Measurements from ENCODE around the gene MINDY2.
"Not testable (repeated sequence)": the region's sequence is repeated elsewhere in the genome, so short reads cannot be mapped to it uniquely, and the experiment has no call there.

MINDY2 gene

DNA sequence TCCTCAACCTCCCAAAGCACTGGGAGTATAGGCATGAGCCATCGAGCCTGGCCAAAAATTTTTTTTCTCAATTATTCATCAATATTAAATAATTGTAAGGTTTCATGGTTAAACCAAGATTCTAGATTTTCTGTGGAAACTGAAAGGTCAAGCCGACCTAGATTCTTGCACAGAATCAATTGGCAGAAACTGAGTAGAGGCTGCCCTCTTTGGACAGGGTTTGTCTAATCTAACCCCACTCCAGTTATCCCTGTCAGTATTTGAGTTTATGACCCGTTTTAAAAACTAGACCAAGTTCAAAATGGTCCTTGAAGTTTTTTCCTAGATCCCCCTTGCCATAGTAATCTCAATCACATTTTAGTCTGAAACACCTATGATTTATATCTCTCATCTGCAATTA lies 13.0 kb upstream of the MINDY2 start:
- Histone ChIP-seq H3K27ac (ENCODE audit: low read depth, low read length) (no peak overlapping the region), H3K27me3 (ENCODE audit: control insufficient read depth in 1 of 2, insufficient read depth in 2 of 2, low read length in 2 of 2) (no peaks in the 10 kb centered on the region), H3K4me1 (ENCODE audit: insufficient read depth, low read length) (no peaks in the 10 kb centered on the region), H3K9me3 (ENCODE audit: low read length) (no peaks in the 10 kb centered on the region), H3K4me3 (ENCODE audit: low read depth in 1 of 2, low read length in 2 of 2) (no peak overlapping the region), H3K36me3 (ENCODE audit: insufficient read depth, low read length) (no peaks in the 10 kb centered on the region), H3K9ac (ENCODE audit: low read length) (no peak overlapping the region)

DNA sequence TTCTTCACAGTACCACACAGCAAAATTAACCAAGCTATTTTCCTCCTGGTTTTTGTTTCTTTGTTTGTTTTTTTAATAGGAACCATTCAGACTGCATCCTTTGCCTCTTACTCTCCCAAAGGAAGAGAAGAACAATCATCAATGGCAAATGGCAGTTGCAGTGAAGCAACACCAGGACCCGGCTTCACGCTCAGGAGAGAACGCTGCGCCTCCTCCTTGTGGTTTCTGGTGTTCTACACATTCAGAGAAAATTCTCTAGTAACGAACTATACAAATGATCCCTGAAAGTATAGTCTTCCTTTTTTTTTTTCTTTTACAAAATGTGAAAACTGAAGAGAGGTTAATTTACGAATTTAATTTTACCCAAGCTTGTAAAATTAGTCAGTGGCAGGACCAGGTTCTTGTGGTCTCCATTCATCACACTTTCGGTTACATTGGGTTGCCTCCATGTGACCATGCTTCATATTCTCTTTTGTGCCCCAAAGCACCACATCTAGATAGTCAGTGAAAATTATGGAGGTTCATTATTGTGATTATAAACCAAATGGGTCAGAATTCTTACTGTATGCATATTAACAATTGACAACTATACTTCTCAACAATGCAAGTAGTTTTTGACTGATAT lies 10.6 kb upstream of the MINDY2 start:
- no peaks in the 10 kb centered on the region for H3K4me1 ChIP-seq (ENCODE audit: insufficient read depth, low read length)
- no peak overlapping the region for H3K27ac ChIP-seq (ENCODE audit: low read depth, low read length)
- H3K9me3 ChIP-seq (ENCODE audit: low read length): no peaks in the 10 kb centered on the region
- no peak overlapping the region for H3K9ac ChIP-seq (ENCODE audit: low read length)
- H3K36me3 ChIP-seq (ENCODE audit: insufficient read depth, low read length): no peaks in the 10 kb centered on the region
- no peaks in the 10 kb centered on the region for H3K27me3 ChIP-seq (ENCODE audit: control insufficient read depth in 1 of 2, insufficient read depth in 2 of 2, low read length in 2 of 2)
- no peak overlapping the region for H3K4me3 ChIP-seq (ENCODE audit: low read depth in 1 of 2, low read length in 2 of 2)

- no peak overlapping the region for H3K4me3 ChIP-seq (ENCODE audit: low read depth in 1 of 2, low read length in 2 of 2)
- no peak overlapping the region for H3K9ac ChIP-seq (ENCODE audit: low read length)
- H3K4me1 ChIP-seq (ENCODE audit: insufficient read depth, low read length): no peaks in the 10 kb centered on the region
- no peaks in the 10 kb centered on the region for H3K27me3 ChIP-seq (ENCODE audit: control insufficient read depth in 1 of 2, insufficient read depth in 2 of 2, low read length in 2 of 2)
- no peaks in the 10 kb centered on the region for H3K36me3 ChIP-seq (ENCODE audit: insufficient read depth, low read length)
- H3K27ac ChIP-seq (ENCODE audit: low read depth, low read length): no peak overlapping the region
- no peaks in the 10 kb centered on the region for H3K9me3 ChIP-seq (ENCODE audit: low read length)
These were observed 10.1 kb upstream of the MINDY2 start for GRCh38 chr15:58761010-58761388.

DNA sequence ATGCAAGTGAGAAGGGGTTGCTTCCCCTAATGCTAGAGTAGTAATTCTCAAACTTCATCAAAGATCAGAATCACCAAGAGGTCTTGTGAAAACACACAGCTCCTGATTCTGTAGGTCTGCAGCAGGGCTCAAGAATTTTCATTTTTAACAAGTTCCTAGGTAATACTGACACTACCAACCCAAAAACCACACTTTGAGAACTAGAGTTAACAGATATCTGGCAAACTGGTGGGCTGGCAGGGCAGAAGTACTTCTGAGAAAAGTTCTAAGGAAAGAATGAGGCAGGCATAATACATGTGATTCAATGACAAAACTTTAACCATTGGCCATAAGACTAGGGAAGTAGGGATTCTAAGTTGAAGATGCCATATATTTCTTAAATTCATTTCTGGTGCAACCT lies 8.8 kb upstream of the MINDY2 start:
- Histone ChIP-seq H3K27me3 (ENCODE audit: control insufficient read depth in 1 of 2, insufficient read depth in 2 of 2, low read length in 2 of 2) (no peaks in the 10 kb centered on the region), H3K9me3 (ENCODE audit: low read length) (no peaks in the 10 kb centered on the region), H3K4me1 (ENCODE audit: insufficient read depth, low read length) (no peaks in the 10 kb centered on the region), H3K36me3 (ENCODE audit: insufficient read depth, low read length) (no peaks in the 10 kb centered on the region), H3K27ac (ENCODE audit: low read depth, low read length) (no peak overlapping the region), H3K4me3 (ENCODE audit: low read depth in 1 of 2, low read length in 2 of 2) (no peak overlapping the region), H3K9ac (ENCODE audit: low read length) (no peak overlapping the region)

DNA sequence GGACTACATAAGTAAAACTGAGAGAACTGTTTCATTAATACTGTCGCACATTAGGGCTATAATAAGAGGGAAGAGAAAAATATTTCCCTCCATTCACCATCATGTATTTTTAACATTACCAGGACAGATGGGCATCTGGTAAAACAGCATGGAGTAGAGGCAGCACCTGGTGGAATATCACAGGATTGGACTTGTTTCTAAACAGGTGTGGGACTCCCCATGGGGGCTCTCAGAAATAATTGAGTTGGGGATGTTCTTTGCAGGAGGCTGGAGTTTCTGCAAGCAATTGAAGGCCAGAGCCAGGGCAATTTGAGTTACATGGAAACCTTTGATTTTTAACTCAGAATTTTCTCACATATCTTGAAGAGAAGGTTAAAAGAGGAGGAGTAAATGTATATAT lies 8.4 kb upstream of the MINDY2 start:
- no peak overlapping the region for H3K27ac ChIP-seq (ENCODE audit: low read depth, low read length)
- H3K9ac ChIP-seq (ENCODE audit: low read length): no peak overlapping the region
- no peaks in the 10 kb centered on the region for H3K27me3 ChIP-seq (ENCODE audit: control insufficient read depth in 1 of 2, insufficient read depth in 2 of 2, low read length in 2 of 2)
- no peak overlapping the region for H3K4me3 ChIP-seq (ENCODE audit: low read depth in 1 of 2, low read length in 2 of 2)
- H3K9me3 ChIP-seq (ENCODE audit: low read length): no peaks in the 10 kb centered on the region
- H3K36me3 ChIP-seq (ENCODE audit: insufficient read depth, low read length): no peaks in the 10 kb centered on the region
- no peaks in the 10 kb centered on the region for H3K4me1 ChIP-seq (ENCODE audit: insufficient read depth, low read length)

GRCh38 chr15:58764468-58764867 lies 6.6 kb upstream of the MINDY2 start:
- no peaks in the 10 kb centered on the region for H3K27me3 ChIP-seq (ENCODE audit: control insufficient read depth in 1 of 2, insufficient read depth in 2 of 2, low read length in 2 of 2)
- no peaks in the 10 kb centered on the region for H3K9me3 ChIP-seq (ENCODE audit: low read length)
- H3K9ac ChIP-seq (ENCODE audit: low read length): no peak overlapping the region
- no peak overlapping the region for H3K4me3 ChIP-seq (ENCODE audit: low read depth in 1 of 2, low read length in 2 of 2)
- no peaks in the 10 kb centered on the region for H3K36me3 ChIP-seq (ENCODE audit: insufficient read depth, low read length)
- no peaks in the 10 kb centered on the region for H3K4me1 ChIP-seq (ENCODE audit: insufficient read depth, low read length)
- H3K27ac ChIP-seq (ENCODE audit: low read depth, low read length): no peak overlapping the region

- H3K4me3 ChIP-seq (ENCODE audit: low read depth in 1 of 2, low read length in 2 of 2): no peak overlapping the region
These were observed 4.8 kb upstream of the MINDY2 start for GRCh38 chr15:58766290-58766689.

DNA sequence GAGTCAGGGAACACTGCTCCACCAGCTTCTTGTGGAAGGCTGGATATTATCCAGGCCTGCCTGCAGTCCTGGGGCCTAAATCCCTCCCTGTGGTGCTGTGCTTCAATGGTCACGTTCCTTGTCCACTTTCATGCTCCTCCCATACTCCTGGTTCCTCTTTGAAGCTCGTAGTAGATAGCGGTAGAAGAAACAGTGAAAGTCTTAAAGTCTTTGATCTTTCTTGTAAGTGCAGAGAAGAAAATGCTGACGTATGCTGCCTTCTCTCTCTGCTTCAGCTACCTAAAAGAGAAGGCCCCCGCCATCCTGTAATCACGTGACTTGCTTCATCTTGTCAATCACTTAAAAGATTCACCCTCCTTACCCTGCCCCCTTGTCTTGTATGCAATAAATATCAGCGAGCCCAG lies 2.5 kb upstream of the MINDY2 start:
- not testable (repeated sequence) for H3K27me3 ChIP-seq (ENCODE audit: control insufficient read depth in 1 of 2, insufficient read depth in 2 of 2, low read length in 2 of 2); H3K9me3 ChIP-seq (ENCODE audit: low read length); H3K9ac ChIP-seq (ENCODE audit: low read length); H3K36me3 ChIP-seq (ENCODE audit: insufficient read depth, low read length); H3K4me3 ChIP-seq (ENCODE audit: low read depth in 1 of 2, low read length in 2 of 2); H3K27ac ChIP-seq (ENCODE audit: low read depth, low read length)
- peaks cover 20% of the 10 kb centered on the region for H3K4me1 ChIP-seq (ENCODE audit: insufficient read depth, low read length)

More at GRCh38 chr15:58766290-58766689, 4.8 kb upstream of the MINDY2 start:
- Histone ChIP-seq H3K27ac (ENCODE audit: low read depth, low read length) (no peak overlapping the region), H3K9me3 (ENCODE audit: low read length) (no peaks in the 10 kb centered on the region), H3K36me3 (ENCODE audit: insufficient read depth, low read length) (no peaks in the 10 kb centered on the region), H3K9ac (ENCODE audit: low read length) (no peak overlapping the region), H3K27me3 (ENCODE audit: control insufficient read depth in 1 of 2, insufficient read depth in 2 of 2, low read length in 2 of 2) (no peaks in the 10 kb centered on the region), H3K4me1 (ENCODE audit: insufficient read depth, low read length) (peaks cover 8% of the 10 kb centered on the region)

DNA sequence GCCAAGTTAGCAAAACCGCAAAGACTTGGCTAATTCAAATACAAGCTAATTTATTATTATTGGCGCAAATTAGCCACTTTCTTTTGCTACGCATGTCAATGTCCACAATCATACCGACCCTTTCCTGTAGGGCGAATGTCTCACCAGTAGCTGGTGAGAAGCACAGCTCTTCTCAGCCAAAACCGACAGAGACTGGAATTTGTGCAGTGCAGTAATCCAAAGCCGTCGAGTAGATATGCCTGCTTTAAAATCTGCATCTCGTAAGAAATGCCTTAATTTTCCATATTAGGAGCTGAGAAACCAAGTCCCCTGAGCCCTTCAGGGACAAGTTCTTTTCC lies 614 bp upstream of the MINDY2 start:
- no peaks in the 10 kb centered on the region for H3K9me3 ChIP-seq (ENCODE audit: low read length)
- peaks cover 34% of the 10 kb centered on the region for H3K4me1 ChIP-seq (ENCODE audit: insufficient read depth, low read length)
- H3K27me3 ChIP-seq (ENCODE audit: control insufficient read depth in 1 of 2, insufficient read depth in 2 of 2, low read length in 2 of 2): no peaks in the 10 kb centered on the region
- peak overlapping the region; percentile 74 for H3K9ac ChIP-seq (ENCODE audit: low read length)
- H3K27ac ChIP-seq (ENCODE audit: low read depth, low read length): peak overlapping the region; percentile 84
- H3K36me3 ChIP-seq (ENCODE audit: insufficient read depth, low read length): no peaks in the 10 kb centered on the region
- H3K4me3 ChIP-seq (ENCODE audit: low read depth in 1 of 2, low read length in 2 of 2): peak overlapping the region; percentile 12 to 74

GRCh38 chr15:58771621-58772250 lies 634 bp downstream of the MINDY2 start:
- Histone ChIP-seq H3K27ac (ENCODE audit: low read depth, low read length) (peak overlapping the region; percentile 67), H3K4me3 (ENCODE audit: low read depth in 1 of 2, low read length in 2 of 2) (peak overlapping the region; percentile 39 to 50), H3K36me3 (ENCODE audit: insufficient read depth, low read length) (no peaks in the 10 kb centered on the region), H3K27me3 (ENCODE audit: control insufficient read depth in 1 of 2, insufficient read depth in 2 of 2, low read length in 2 of 2) (no peaks in the 10 kb centered on the region), H3K4me1 (ENCODE audit: insufficient read depth, low read length) (peaks cover 34% of the 10 kb centered on the region), H3K9me3 (ENCODE audit: low read length) (no peaks in the 10 kb centered on the region), H3K9ac (ENCODE audit: low read length) (peak overlapping the region; percentile 69)

DNA sequence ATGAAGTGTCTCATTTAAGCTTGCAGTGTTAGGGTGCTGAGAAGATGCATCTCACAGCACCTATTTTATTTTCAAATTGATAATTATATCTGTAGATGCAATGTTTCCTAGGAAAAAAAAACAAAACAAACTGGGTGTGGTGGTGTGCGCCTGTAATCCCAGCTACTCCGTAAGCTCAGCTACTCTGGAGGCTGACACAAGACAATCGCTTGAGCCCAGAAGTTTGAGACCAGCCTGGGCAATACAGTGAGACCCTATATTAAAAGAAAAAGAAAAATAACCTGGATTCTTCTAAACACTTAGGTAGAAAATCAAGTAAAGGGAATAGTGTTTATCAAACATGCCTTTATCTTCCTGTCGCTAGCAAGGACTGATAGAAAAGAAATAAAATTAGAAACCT lies 1.9 kb downstream of the MINDY2 start:
- no peaks in the 10 kb centered on the region for H3K9me3 ChIP-seq (ENCODE audit: low read length)
- no peaks in the 10 kb centered on the region for H3K27me3 ChIP-seq (ENCODE audit: control insufficient read depth in 1 of 2, insufficient read depth in 2 of 2, low read length in 2 of 2)
- H3K4me3 ChIP-seq (ENCODE audit: low read depth in 1 of 2, low read length in 2 of 2): peak overlapping the region in 1 of 2 donors; percentile 50
- H3K4me1 ChIP-seq (ENCODE audit: insufficient read depth, low read length): peaks cover 34% of the 10 kb centered on the region
- H3K36me3 ChIP-seq (ENCODE audit: insufficient read depth, low read length): no peaks in the 10 kb centered on the region
- H3K27ac ChIP-seq (ENCODE audit: low read depth, low read length): no peak overlapping the region
- H3K9ac ChIP-seq (ENCODE audit: low read length): no peak overlapping the region

DNA sequence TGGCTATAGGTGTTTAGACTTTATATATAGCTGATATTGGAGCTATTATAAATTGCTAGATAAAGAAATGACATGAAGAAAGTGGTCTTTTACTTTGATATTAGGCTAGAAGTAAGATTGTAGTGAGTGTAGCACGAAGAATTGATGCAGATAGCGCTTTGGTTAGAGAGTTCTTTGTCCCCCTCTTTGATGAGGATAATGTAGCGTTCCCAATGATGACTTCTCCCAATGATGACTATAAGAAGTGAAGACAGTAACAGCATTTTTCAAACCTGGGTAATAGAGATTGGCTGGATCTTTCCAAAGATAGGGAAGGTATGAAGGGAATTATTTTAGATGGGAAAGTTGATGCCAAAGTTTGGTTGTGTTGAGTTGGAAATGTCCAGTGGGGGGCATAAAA lies 4.3 kb downstream of the MINDY2 start:
- no peaks in the 10 kb centered on the region for H3K9me3 ChIP-seq (ENCODE audit: low read length)
- H3K27me3 ChIP-seq (ENCODE audit: control insufficient read depth in 1 of 2, insufficient read depth in 2 of 2, low read length in 2 of 2): no peaks in the 10 kb centered on the region
- no peak overlapping the region for H3K27ac ChIP-seq (ENCODE audit: low read depth, low read length)
- H3K9ac ChIP-seq (ENCODE audit: low read length): no peak overlapping the region
- H3K36me3 ChIP-seq (ENCODE audit: insufficient read depth, low read length): no peaks in the 10 kb centered on the region
- peaks cover 27% of the 10 kb centered on the region for H3K4me1 ChIP-seq (ENCODE audit: insufficient read depth, low read length)
- no peak overlapping the region for H3K4me3 ChIP-seq (ENCODE audit: low read depth in 1 of 2, low read length in 2 of 2)

Measured in muscle layer of colon (tissue), 2 donors.